ENCODE results near the gene ARL6IP4.
A peak's percentile ranks its signal among the peaks of the same experiment; 100 is the strongest.
"Not testable (repeated sequence)": the region's sequence is repeated elsewhere in the genome, so short reads cannot be mapped to it uniquely, and the experiment has no call there.

The ARL6IP4 gene

GRCh38 chr12:122980183-122981035, at the start of gene ARL6IP4:
TSS of gene ARL6IP4 (plus strand) at chr12:122980681. CDS start at chr12:122981140, 459 bp downstream.
- DNase-seq, result peak; percentile 68 to 76

- DNase-seq, result no peak
Observed at GRCh38 chr12:122932207-122932606, 48.3 kb upstream of the ARL6IP4 start.

GRCh38 chr12:122934722-122935121, 45.8 kb upstream of the ARL6IP4 start:
- DNase-seq, result no peak

GRCh38 chr12:122935318-122935717, 45.2 kb upstream of the ARL6IP4 start:
- no peak for DNase-seq

GRCh38 chr12:122937622-122938091, 42.8 kb upstream of the ARL6IP4 start:
- no peak for DNase-seq

GRCh38 chr12:122939125-122939524, 41.4 kb upstream of the ARL6IP4 start:
- DNase-seq, result no peak

- DNase-seq, result not testable (repeated sequence)
Observed at GRCh38 chr12:122941351-122941750, 39.1 kb upstream of the ARL6IP4 start.

GRCh38 chr12:122942637-122943036, 37.8 kb upstream of the ARL6IP4 start:
- DNase-seq, result no peak

- DNase-seq, result no peak
Observed at GRCh38 chr12:122943196-122943595, 37.3 kb upstream of the ARL6IP4 start.

- no peak for DNase-seq
Observed at GRCh38 chr12:122944605-122945592, 35.6 kb upstream of the ARL6IP4 start.

- DNase-seq, result peak; percentile 84 to 86
Observed at GRCh38 chr12:122946690-122947341, 33.7 kb upstream of the ARL6IP4 start.

GRCh38 chr12:122947352-122947792, 33.1 kb upstream of the ARL6IP4 start:
- no peak for DNase-seq

- no peak for DNase-seq
Observed at GRCh38 chr12:122948605-122949004, 31.9 kb upstream of the ARL6IP4 start.

- DNase-seq, result no peak
Observed at GRCh38 chr12:122949405-122949804, 31.1 kb upstream of the ARL6IP4 start.

GRCh38 chr12:122949816-122950675, 30.4 kb upstream of the ARL6IP4 start:
- DNase-seq, result no peak

- no peak for DNase-seq
Observed at GRCh38 chr12:122951406-122951805, 29.1 kb upstream of the ARL6IP4 start.

GRCh38 chr12:122951979-122952892, 28.2 kb upstream of the ARL6IP4 start:
- DNase-seq, result peak; percentile 77 to 78

GRCh38 chr12:122955156-122955555, 25.3 kb upstream of the ARL6IP4 start:
- DNase-seq, result no peak

GRCh38 chr12:122956035-122956434, 24.4 kb upstream of the ARL6IP4 start:
- DNase-seq, result no peak

GRCh38 chr12:122958198-122958888, 22.1 kb upstream of the ARL6IP4 start:
- no peak for DNase-seq

All from stimulated activated CD4-positive, alpha-beta T cell treated with anti-CD3 and anti-CD28 coated beads, Interleukin-2, amount 100 ng/mL, for 24 hours (primary cell).